A549 (cell line): Measurements from ENCODE around the gene MT1E. TPM values are rescaled to one million over a fixed set of nuclear protein-coding genes. Genes with fewer than 3 reads are reported as not detected.
A peak's percentile ranks its signal among the peaks of the same experiment; 100 is the strongest.

Experiments
- ATAC-seq, 2 experiments: fragments of 200-7000 bp in 1 of 2; fragments of >200 bp in 1 of 2; cut with Nextera tagmentation in 1 of 2; cut with Tn5 transposase in 1 of 2; 3 replicates each; pipeline versions ENCODE4 v1.8.0 to v1.9.1; 2018 to 2020; ENCODE audit warnings: mild to moderate bottlenecking in 1 of 2, moderate library complexity in 1 of 2
- CTCF ChIA-PET: fragments of 300-600 bp; sonication (Branson Sonifier 250); formaldehyde crosslinking; extraction: SDS; loops from one replicate; lab custom pipeline; 2021; ENCODE audit warnings: antibody characterized with exemption, inconsistent platforms; lab: Yijun Ruan, JAX
- POLR2A ChIA-PET: fragments of 350-600 bp; formaldehyde crosslinking; extraction: SDS; loops from one replicate; lab custom pipeline; 2021; ENCODE audit warnings: antibody characterized with exemption, inconsistent platforms; lab: Yijun Ruan, JAX
- DNase-seq, 2 experiments: peaks; one replicate each; pipeline versions ENCODE4 v3.0.0 to v3.0.0-alpha.2; 2011 to 2016; ENCODE audit warnings: low read depth in 1 of 2, low spot score in 1 of 2
- FAIRE-seq: peaks from 2 replicates; lab custom pipeline; 2011; peaks lifted over from hg19 to GRCh38; lab: Jason Lieb, UNC
- H3K27ac ChIP-seq, 2 experiments: fragments of >200 bp; sonication (Bioruptor Twin); formaldehyde crosslinking; 3 replicates each; pipeline ENCODE4 v1.5.1; 2016 to 2017
- H3K4me1 ChIP-seq: fragments of >200 bp; sonication (Bioruptor Twin); formaldehyde crosslinking; 3 replicates; pipeline ENCODE4 v1.6.1; 2016
- H3K4me2 ChIP-seq: fragments of >200 bp; sonication (Bioruptor Twin); formaldehyde crosslinking; 3 replicates; pipeline ENCODE4 v1.6.1; 2016
- H3K4me3 ChIP-seq: fragments of >200 bp; sonication (Bioruptor Twin); formaldehyde crosslinking; 3 replicates; pipeline ENCODE4 v1.5.1; 2016
- H3K9me3 ChIP-seq: fragments of >200 bp; sonication (Bioruptor Twin); formaldehyde crosslinking; 3 replicates; pipeline ENCODE4 v1.6.1; 2016
- CBX2 ChIP-seq: fragments of 200-600 bp; sonication (generic); IDR thresholded peaks from 2 replicates; pipeline ENCODE4 v1.6.1; 2016; ENCODE audit warnings: low read depth, mild to moderate bottlenecking, borderline replicate concordance
- CEBPB ChIP-seq, 2 experiments: fragments of >200 bp in 1 of 2; sonication (Bioruptor Twin) in 1 of 2; formaldehyde crosslinking in 1 of 2; IDR thresholded peaks; 2 replicates each; pipeline ENCODE4 v1.6.1; 2012 to 2016
- CHD4 ChIP-seq: fragments of 200-600 bp; sonication (generic); IDR thresholded peaks from 2 replicates; pipeline ENCODE4 v1.6.1; 2016; ENCODE audit warnings: antibody characterized with exemption, mild to moderate bottlenecking, borderline replicate concordance
- EHF ChIP-seq: fragments of 250-450 bp; sonication (Bioruptor Pico); IDR thresholded peaks from 2 replicates; pipeline ENCODE4 v1.5.0; 2020; ENCODE audit warnings: mild to moderate bottlenecking
- EHMT2 ChIP-seq: fragments of 200-600 bp; sonication (generic); IDR thresholded peaks from 2 replicates; pipeline ENCODE4 v1.6.1; 2016; ENCODE audit warnings: antibody characterized with exemption, low read depth, mild to moderate bottlenecking, moderate library complexity
- ESRRA ChIP-seq: fragments of 150-350 bp; IDR thresholded peaks from 2 replicates; pipeline ENCODE4 v1.6.1; 2014; ENCODE audit warnings: mild to moderate bottlenecking, low read length, borderline replicate concordance
- HOXA7 ChIP-seq: fragments of 250-450 bp; sonication (Bioruptor Pico); IDR thresholded peaks from 2 replicates; pipeline ENCODE4 v1.5.0; 2020; ENCODE audit warnings: mild to moderate bottlenecking, moderate library complexity
- HOXB5 ChIP-seq: fragments of 250-450 bp; sonication (Bioruptor Pico); IDR thresholded peaks from 2 replicates; pipeline ENCODE4 v1.5.0; 2020; ENCODE audit warnings: mild to moderate bottlenecking, moderate library complexity
- JUN ChIP-seq, 2 experiments: fragments of >200 bp; sonication (Bioruptor Twin); formaldehyde crosslinking; IDR thresholded peaks; 2 replicates in 1 of 2; 3 replicates in 1 of 2; pipeline ENCODE4 v1.6.1; 2016 to 2017
- KDM1A ChIP-seq: fragments of 200-600 bp; sonication (generic); IDR thresholded peaks from 2 replicates; pipeline ENCODE4 v1.6.1; 2016; ENCODE audit warnings: low read depth, mild to moderate bottlenecking
- KDM5A ChIP-seq: fragments of 200-600 bp; sonication (generic); IDR thresholded peaks from 2 replicates; pipeline ENCODE4 v1.6.1; 2016; ENCODE audit warnings: antibody characterized with exemption, mild to moderate bottlenecking
- NPAS2 ChIP-seq: fragments of 250-450 bp; sonication (Bioruptor Pico); IDR thresholded peaks from 2 replicates; pipeline ENCODE4 v1.8.0; 2022; ENCODE audit warnings: mild to moderate bottlenecking, moderate library complexity, borderline replicate concordance
- PHF8 ChIP-seq: fragments of 200-600 bp; sonication (generic); IDR thresholded peaks from 2 replicates; pipeline ENCODE4 v1.6.1; 2016; ENCODE audit warnings: low read depth, mild to moderate bottlenecking, antibody characterized with exemption, moderate library complexity, borderline replicate concordance
- RFX5 ChIP-seq: fragments of 450-650 bp; IDR thresholded peaks from 2 replicates; pipeline ENCODE4 v1.7.1; 2014; ENCODE audit warnings: antibody characterized with exemption, mild to moderate bottlenecking, moderate library complexity
- RNF2 ChIP-seq: fragments of 200-600 bp; sonication (generic); IDR thresholded peaks from 2 replicates; pipeline ENCODE4 v1.6.1; 2016; ENCODE audit warnings: low read depth, mild to moderate bottlenecking, antibody characterized with exemption, moderate library complexity, borderline replicate concordance
- SMC3 ChIP-seq: fragments of >200 bp; sonication (Bioruptor Twin); formaldehyde crosslinking; IDR thresholded peaks from 3 replicates; pipeline ENCODE4 v1.6.1; 2018; ENCODE audit warnings: inconsistent platforms
- ZFP36 ChIP-seq: fragments of 450-650 bp; IDR thresholded peaks from 2 replicates; pipeline ENCODE4 v1.6.1; 2014; ENCODE audit warnings: borderline replicate concordance; ENCODE audit not compliant: partially characterized antibody
- WGBS: methylation state at CpG from one replicate; pipeline ENCODE4 v1.1.6; 2017; ENCODE audit errors: missing lambda C conversion rate; 5-methylcytosine and 5-hydroxymethylcytosine counted together
- polyA plus RNA-seq, 4 experiments: library from polyadenylated mRNA; depleted of rRNA in 3 of 4; stranded (reverse); fragments of >200 nt; fragmentation: RNase III in 1 of 4; extraction: RNeasy Plus Mini Kit Qiagen cat#74134 plus additional on column Dnase treatment in 1 of 4; gene quantifications; 2 replicates in 3 of 4; 3 replicates in 1 of 4; pipeline ENCODE4 v1.2.3, GENCODE V29; 2011 to 2017
- TF ChIP-seq, protein P1 (sequence below): fragments of >200 bp; sonication (Bioruptor Twin); formaldehyde crosslinking; IDR thresholded peaks from 3 replicates; pipeline ENCODE4 v1.5.1; 2016
- TF ChIP-seq, protein P2 (sequence below): fragments of 200-600 bp; sonication (generic); IDR thresholded peaks from 2 replicates; pipeline ENCODE4 v1.6.1; 2016; ENCODE audit warnings: antibody characterized with exemption, mild to moderate bottlenecking, moderate library complexity
- TF ChIP-seq, protein P3 (sequence below): fragments of >200 bp; sonication (Bioruptor Twin); formaldehyde crosslinking; IDR thresholded peaks from 2 replicates; pipeline ENCODE4 v1.6.1; 2016
- TF ChIP-seq, protein P4 (sequence below): IDR thresholded peaks from 2 replicates; pipeline ENCODE4 v1.6.1; 2012; ENCODE audit warnings: low read depth, borderline replicate concordance

Gene MT1E
- polyA plus RNA-seq, 2 of the 4 experiments (the other 2 are of a cell fraction): not detected

DNA sequence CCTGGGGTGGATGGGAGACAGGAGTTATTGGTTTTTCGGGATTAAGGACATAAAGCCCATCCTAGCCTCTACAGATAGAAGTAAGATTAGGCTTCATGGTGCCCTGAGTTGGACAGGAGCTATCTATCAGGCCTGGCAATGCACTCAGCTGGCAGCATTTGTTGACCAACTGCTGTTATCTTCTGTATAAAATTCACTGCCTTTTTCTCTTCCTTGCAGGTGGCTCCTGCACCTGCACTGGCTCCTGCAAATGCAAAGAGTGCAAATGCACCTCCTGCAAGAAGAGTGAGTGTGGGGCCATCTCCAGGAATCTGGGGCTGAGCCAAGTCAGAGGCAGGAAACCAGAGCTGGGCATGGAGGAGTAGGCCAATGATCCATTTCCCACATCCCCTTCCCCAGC is 13.5 kb downstream of the MT1E start:
- ATAC-seq (no peak), FAIRE-seq (no peak), DNase-seq (no peak)
- Histone ChIP-seq H3K9me3 (no peaks in the 10 kb centered on the region), H3K4me1 (peaks cover 8% of the 10 kb centered on the region; the same call in 2 of the 3 replicates), H3K4me3 (peak overlapping the region; percentile 43; the same call in 1 of the 3 replicates), H3K27ac (peak overlapping the region; percentile 46 to 83; a peak in 3 of 6 replicates), H3K4me2 (peak overlapping the region; percentile 71)
- TF ChIP-seq, protein P1, sequence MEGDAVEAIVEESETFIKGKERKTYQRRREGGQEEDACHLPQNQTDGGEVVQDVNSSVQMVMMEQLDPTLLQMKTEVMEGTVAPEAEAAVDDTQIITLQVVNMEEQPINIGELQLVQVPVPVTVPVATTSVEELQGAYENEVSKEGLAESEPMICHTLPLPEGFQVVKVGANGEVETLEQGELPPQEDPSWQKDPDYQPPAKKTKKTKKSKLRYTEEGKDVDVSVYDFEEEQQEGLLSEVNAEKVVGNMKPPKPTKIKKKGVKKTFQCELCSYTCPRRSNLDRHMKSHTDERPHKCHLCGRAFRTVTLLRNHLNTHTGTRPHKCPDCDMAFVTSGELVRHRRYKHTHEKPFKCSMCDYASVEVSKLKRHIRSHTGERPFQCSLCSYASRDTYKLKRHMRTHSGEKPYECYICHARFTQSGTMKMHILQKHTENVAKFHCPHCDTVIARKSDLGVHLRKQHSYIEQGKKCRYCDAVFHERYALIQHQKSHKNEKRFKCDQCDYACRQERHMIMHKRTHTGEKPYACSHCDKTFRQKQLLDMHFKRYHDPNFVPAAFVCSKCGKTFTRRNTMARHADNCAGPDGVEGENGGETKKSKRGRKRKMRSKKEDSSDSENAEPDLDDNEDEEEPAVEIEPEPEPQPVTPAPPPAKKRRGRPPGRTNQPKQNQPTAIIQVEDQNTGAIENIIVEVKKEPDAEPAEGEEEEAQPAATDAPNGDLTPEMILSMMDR: no peak
- TF ChIP-seq, protein P2, sequence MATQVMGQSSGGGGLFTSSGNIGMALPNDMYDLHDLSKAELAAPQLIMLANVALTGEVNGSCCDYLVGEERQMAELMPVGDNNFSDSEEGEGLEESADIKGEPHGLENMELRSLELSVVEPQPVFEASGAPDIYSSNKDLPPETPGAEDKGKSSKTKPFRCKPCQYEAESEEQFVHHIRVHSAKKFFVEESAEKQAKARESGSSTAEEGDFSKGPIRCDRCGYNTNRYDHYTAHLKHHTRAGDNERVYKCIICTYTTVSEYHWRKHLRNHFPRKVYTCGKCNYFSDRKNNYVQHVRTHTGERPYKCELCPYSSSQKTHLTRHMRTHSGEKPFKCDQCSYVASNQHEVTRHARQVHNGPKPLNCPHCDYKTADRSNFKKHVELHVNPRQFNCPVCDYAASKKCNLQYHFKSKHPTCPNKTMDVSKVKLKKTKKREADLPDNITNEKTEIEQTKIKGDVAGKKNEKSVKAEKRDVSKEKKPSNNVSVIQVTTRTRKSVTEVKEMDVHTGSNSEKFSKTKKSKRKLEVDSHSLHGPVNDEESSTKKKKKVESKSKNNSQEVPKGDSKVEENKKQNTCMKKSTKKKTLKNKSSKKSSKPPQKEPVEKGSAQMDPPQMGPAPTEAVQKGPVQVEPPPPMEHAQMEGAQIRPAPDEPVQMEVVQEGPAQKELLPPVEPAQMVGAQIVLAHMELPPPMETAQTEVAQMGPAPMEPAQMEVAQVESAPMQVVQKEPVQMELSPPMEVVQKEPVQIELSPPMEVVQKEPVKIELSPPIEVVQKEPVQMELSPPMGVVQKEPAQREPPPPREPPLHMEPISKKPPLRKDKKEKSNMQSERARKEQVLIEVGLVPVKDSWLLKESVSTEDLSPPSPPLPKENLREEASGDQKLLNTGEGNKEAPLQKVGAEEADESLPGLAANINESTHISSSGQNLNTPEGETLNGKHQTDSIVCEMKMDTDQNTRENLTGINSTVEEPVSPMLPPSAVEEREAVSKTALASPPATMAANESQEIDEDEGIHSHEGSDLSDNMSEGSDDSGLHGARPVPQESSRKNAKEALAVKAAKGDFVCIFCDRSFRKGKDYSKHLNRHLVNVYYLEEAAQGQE: no peak
- no peak for TF ChIP-seq EHF (CRISPR knock-in tag)
- TF ChIP-seq CHD4: no peak
- TF ChIP-seq JUN (IDR thresholded peaks at IDR 0.05): no peak
- no peak for TF ChIP-seq CEBPB (IDR thresholded peaks at IDR 0.05)
- no peak for TF ChIP-seq EHMT2
- no peak for TF ChIP-seq HOXB5 (CRISPR knock-in tag)
- TF ChIP-seq CBX2: no peak
- TF ChIP-seq HOXA7 (CRISPR knock-in tag): no peak
- no peak for TF ChIP-seq RNF2
- no peak for TF ChIP-seq KDM1A
- TF ChIP-seq KDM5A: no peak
- no peak for TF ChIP-seq ZFP36
- TF ChIP-seq RFX5: no peak
- TF ChIP-seq, protein P3, sequence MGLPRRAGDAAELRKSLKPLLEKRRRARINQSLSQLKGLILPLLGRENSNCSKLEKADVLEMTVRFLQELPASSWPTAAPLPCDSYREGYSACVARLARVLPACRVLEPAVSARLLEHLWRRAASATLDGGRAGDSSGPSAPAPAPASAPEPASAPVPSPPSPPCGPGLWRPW: no peak
- TF ChIP-seq ESRRA: no peak
- no peak for TF ChIP-seq SMC3
- POLR2A ChIA-PET: interaction anchor here (1.4 kb wide), 1 partner anchor 31 kb away, joined by 4 read pairs; the partner anchor contains the start of gene MT2A
- 15% methylated on average over 1 of the region's 1 CpG for WGBS
- CTCF ChIA-PET: interaction anchor here (1.2 to 25.6 kb wide), 7 partner anchors 8 to 125 kb away, joined by 3 to 340 read pairs (median 5); partner anchors contain the start of genes MT1E and MT2A

DNA sequence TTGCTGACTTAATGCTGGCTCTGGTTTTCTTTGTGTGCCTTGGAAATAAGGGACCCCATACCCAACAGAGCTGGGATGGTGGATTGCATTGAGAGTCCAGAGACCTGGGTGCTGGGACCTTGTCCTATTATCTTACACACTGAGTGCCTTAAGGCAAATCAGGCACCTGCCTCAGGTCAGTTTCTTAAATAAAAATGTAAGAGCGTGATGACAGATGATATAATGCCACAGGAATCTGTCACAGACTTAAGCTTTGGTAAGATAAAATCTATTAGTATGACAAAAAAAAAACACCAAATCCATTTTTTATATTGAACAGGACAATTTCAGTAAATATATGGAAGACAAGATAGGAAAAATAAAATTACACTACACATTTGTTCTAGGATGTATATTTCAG is 14.5 kb downstream of the MT1E start:
- Histone ChIP-seq H3K4me3 (no peak overlapping the region), H3K4me2 (no peak overlapping the region), H3K9me3 (no peaks in the 10 kb centered on the region), H3K27ac (no peak overlapping the region), H3K4me1 (peaks cover 10% of the 10 kb centered on the region; the same call in 2 of the 3 replicates)
- POLR2A ChIA-PET: interaction anchor here (1.4 kb wide), 1 partner anchor 32 kb away, joined by 4 read pairs; the partner anchor contains the start of gene MT2A
- FAIRE-seq (no peak), DNase-seq (no peak), ATAC-seq (no peak)
- 71% methylated on average over 1 of the region's 1 CpG for WGBS
- TF ChIP-seq, protein P4, sequence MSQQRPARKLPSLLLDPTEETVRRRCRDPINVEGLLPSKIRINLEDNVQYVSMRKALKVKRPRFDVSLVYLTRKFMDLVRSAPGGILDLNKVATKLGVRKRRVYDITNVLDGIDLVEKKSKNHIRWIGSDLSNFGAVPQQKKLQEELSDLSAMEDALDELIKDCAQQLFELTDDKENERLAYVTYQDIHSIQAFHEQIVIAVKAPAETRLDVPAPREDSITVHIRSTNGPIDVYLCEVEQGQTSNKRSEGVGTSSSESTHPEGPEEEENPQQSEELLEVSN: no peak
- TF ChIP-seq HOXB5 (CRISPR knock-in tag) (no peak), RNF2 (no peak), SMC3 (no peak), JUN (IDR thresholded peaks at IDR 0.05) (no peak), KDM5A (no peak), PHF8 (no peak), NPAS2 (no peak)
- CTCF ChIA-PET: interaction anchor here (1.2 to 25.6 kb wide), 7 partner anchors 9 to 126 kb away, joined by 3 to 340 read pairs (median 5); partner anchors contain the start of gene MT2A
